Uterus (tissue), 4 donors: ENCODE data around the gene ARMC2. TPM values are rescaled to one million over a fixed set of nuclear protein-coding genes. Genes with fewer than 3 reads are reported as not detected.
A peak's percentile ranks its signal among the peaks of the same experiment; 100 is the strongest.

Source experiments
- DNase-seq, 2 donors: peaks; one replicate each; pipeline ENCODE4 v3.0.0-alpha.2; 2019 to 2020
- H3K27ac ChIP-seq, 2 donors: fragments of 200-600 bp; sonication (generic); 1 replicate in 1 of 2; 2 replicates in 1 of 2; pipeline ENCODE4 v1.5.1; 2016 to 2018
- H3K27me3 ChIP-seq, 2 donors: fragments of 200-600 bp; sonication (generic); one replicate each; pipeline ENCODE4 v1.5.1; 2018 to 2019; ENCODE audit warnings: control low read depth in 1 of 2
- H3K36me3 ChIP-seq, 2 donors: fragments of 200-600 bp; sonication (generic); one replicate each; pipeline ENCODE4 v1.5.1; 2019; ENCODE audit warnings: control low read depth in 1 of 2
- H3K4me1 ChIP-seq, 2 donors: fragments of 200-600 bp; sonication (generic); one replicate each; pipeline ENCODE4 v1.5.1; 2018 to 2019; ENCODE audit warnings: control low read depth in 1 of 2
- H3K4me3 ChIP-seq, 2 donors: fragments of 200-600 bp; sonication (generic); 1 replicate in 1 of 2; 2 replicates in 1 of 2; pipeline ENCODE4 v1.5.1; 2018 to 2019; ENCODE audit warnings: mild to moderate bottlenecking in 1 of 2
- H3K9me3 ChIP-seq, 2 donors: fragments of 200-600 bp; sonication (generic); one replicate each; pipeline ENCODE4 v1.5.1; 2019; ENCODE audit warnings: control low read depth in 1 of 2
- CTCF ChIP-seq, 4 experiments: fragments of 200-600 bp in 2 of 4; fragments of 450-650 bp in 2 of 4; sonication (generic) in 2 of 4; IDR thresholded peaks; one replicate each; pipeline ENCODE4 v1.5.1; 2016 to 2019; ENCODE audit warnings: antibody characterized with exemption in 4 of 4, mild to moderate bottlenecking in 2 of 4, moderate library complexity in 1 of 4
- POLR2A ChIP-seq, 2 donors: fragments of 450-650 bp; IDR thresholded peaks; one replicate each; pipeline ENCODE4 v1.6.1; 2016; ENCODE audit warnings: antibody characterized with exemption in 2 of 2, mild to moderate bottlenecking in 1 of 2, moderate library complexity in 1 of 2
- intact Hi-C: fragments of 100-400 bp; cut with DNase I; formaldehyde crosslinking; loops from one replicate; pipeline ENCODE4 v1.15.1; 2023; ENCODE audit warnings: low total_unique reads
- total RNA-seq, 4 donors: library from RNA; depleted of rRNA in 3 of 4; stranded (reverse); fragments of >200 nt in 3 of 4; gene quantifications; one replicate each; pipeline versions ENCODE4 v1.1.0 to v1.2.4, GENCODE V29; 2014 to 2023
- donor health status: DM: yes; HTN: yes; CAD: no.

ARMC2 gene
- total RNA-seq, 4 donors from 2014 or later: 5.1 to 15.1 (median 9.1) TPM; not detected in 1

GRCh38 chr6:108820006-108820405 is 28.2 kb upstream of the ARMC2 start:
- DNase-seq: peak in 1 of 2 donors; percentile 45
- H3K4me1 ChIP-seq: no peaks in the 10 kb centered on the region
- H3K36me3 ChIP-seq: no peaks in the 10 kb centered on the region
- no peak overlapping the region for H3K4me3 ChIP-seq
- TF ChIP-seq POLR2A (IDR thresholded peaks at IDR 0.05) (no peak), CTCF (IDR thresholded peaks at IDR 0.05) (no peak)
- H3K27ac ChIP-seq: peak overlapping the region in 1 of 2 donors; percentile 52
- no peaks in the 10 kb centered on the region for H3K27me3 ChIP-seq
- H3K9me3 ChIP-seq: peaks cover 0 to 3% of the 10 kb centered on the region in 2 donors
- intact Hi-C loops: no loop called here

GRCh38 chr6:108822401-108822800 is 25.8 kb upstream of the ARMC2 start:
- H3K27me3 ChIP-seq: no peaks in the 10 kb centered on the region
- H3K27ac ChIP-seq: no peak overlapping the region
- no peak overlapping the region for H3K4me3 ChIP-seq
- TF ChIP-seq POLR2A (IDR thresholded peaks at IDR 0.05) (no peak), CTCF (IDR thresholded peaks at IDR 0.05) (no peak)
- intact Hi-C loops: no loop called here
- peaks cover 0 to 8% of the 10 kb centered on the region in 2 donors for H3K9me3 ChIP-seq
- no peaks in the 10 kb centered on the region for H3K4me1 ChIP-seq
- H3K36me3 ChIP-seq: no peaks in the 10 kb centered on the region
- no peak for DNase-seq

- H3K4me1 ChIP-seq: no peaks in the 10 kb centered on the region
- TF ChIP-seq POLR2A (IDR thresholded peaks at IDR 0.05): no peak
- TF ChIP-seq CTCF (IDR thresholded peaks at IDR 0.05): no peak
- no peak overlapping the region for H3K4me3 ChIP-seq
- no peaks in the 10 kb centered on the region for H3K27me3 ChIP-seq
- H3K9me3 ChIP-seq: peaks cover 0 to 8% of the 10 kb centered on the region in 2 donors
- no peaks in the 10 kb centered on the region for H3K36me3 ChIP-seq
- no peak overlapping the region for H3K27ac ChIP-seq
- no peak for DNase-seq
- intact Hi-C loops: no loop called here
Observed at GRCh38 chr6:108825326-108825725, 22.9 kb upstream of the ARMC2 start.

GRCh38 chr6:108831104-108831503 is 17.1 kb upstream of the ARMC2 start:
- Histone ChIP-seq H3K27ac (no peak overlapping the region), H3K4me3 (no peak overlapping the region), H3K9me3 (no peaks in the 10 kb centered on the region), H3K4me1 (no peaks in the 10 kb centered on the region), H3K27me3 (no peaks in the 10 kb centered on the region), H3K36me3 (no peaks in the 10 kb centered on the region)
- intact Hi-C loops: no loop called here
- no peak for DNase-seq
- no peak for TF ChIP-seq CTCF (IDR thresholded peaks at IDR 0.05)
- TF ChIP-seq POLR2A (IDR thresholded peaks at IDR 0.05): no peak

- no peak for DNase-seq
- H3K27me3 ChIP-seq: no peaks in the 10 kb centered on the region
- no peaks in the 10 kb centered on the region for H3K4me1 ChIP-seq
- TF ChIP-seq POLR2A (IDR thresholded peaks at IDR 0.05) (no peak), CTCF (IDR thresholded peaks at IDR 0.05) (no peak)
- intact Hi-C loops: no loop called here
- no peak overlapping the region for H3K27ac ChIP-seq
- H3K36me3 ChIP-seq: no peaks in the 10 kb centered on the region
- H3K9me3 ChIP-seq: no peaks in the 10 kb centered on the region
- no peak overlapping the region for H3K4me3 ChIP-seq
Observed at GRCh38 chr6:108832738-108833137, 15.5 kb upstream of the ARMC2 start.
